CD14-positive monocyte (primary cell): Measurements from ENCODE around the gene TMEM117. TPM values are rescaled to one million over a fixed set of nuclear protein-coding genes. Genes with fewer than 3 reads are reported as not detected.
A peak's percentile ranks its signal among the peaks of the same experiment; 100 is the strongest.

Experiments used
- DNase-seq, 3 donors: peaks; one replicate each; pipeline ENCODE4 v3.0.0-alpha.2; 2011 to 2022
- H2AFZ ChIP-seq: 2 replicates; pipeline ENCODE4 v1.6.0; 2012; ENCODE audit warnings: mild to moderate bottlenecking, low read depth, low read length, inconsistent platforms; ENCODE audit not compliant: insufficient read depth, poor library complexity, severe bottlenecking
- H3K27ac ChIP-seq, 2 donors: 1 replicate in 1 of 2; 2 replicates in 1 of 2; pipeline ENCODE4 v1.5.1; 2012 to 2013; ENCODE audit warnings: low read length in 2 of 2, control low read depth in 1 of 2, inconsistent platforms in 1 of 2, low read depth in 1 of 2, mild to moderate bottlenecking in 1 of 2
- H3K27me3 ChIP-seq, 2 donors: one replicate each; pipeline versions ENCODE4 v1.6.0 to v1.6.1; 2011 to 2013; ENCODE audit warnings: low read length in 2 of 2; ENCODE audit not compliant: control insufficient read depth in 2 of 2, insufficient read depth in 2 of 2
- H3K36me3 ChIP-seq, 2 donors: replicated peaks in 1 of 2; 1 replicate in 1 of 2; 2 replicates in 1 of 2; pipeline versions ENCODE4 v1.5.1 to v1.6.1; 2012 to 2013; ENCODE audit warnings: low read length in 2 of 2, control low read depth in 1 of 2, inconsistent platforms in 1 of 2, mild to moderate bottlenecking in 1 of 2; ENCODE audit not compliant: insufficient read depth in 2 of 2, control insufficient read depth in 1 of 2
- H3K4me1 ChIP-seq, 2 donors: 1 replicate in 1 of 2; 2 replicates in 1 of 2; pipeline versions ENCODE4 v1.5.1 to v1.6.1; 2012 to 2013; ENCODE audit warnings: low read length in 2 of 2, control low read depth in 1 of 2, inconsistent platforms in 1 of 2, mild to moderate bottlenecking in 1 of 2, moderate library complexity in 1 of 2; ENCODE audit not compliant: insufficient read depth in 2 of 2, control insufficient read depth in 1 of 2
- H3K4me2 ChIP-seq: replicated peaks from 2 replicates; pipeline ENCODE3; 2012; ENCODE audit warnings: low read length, moderate library complexity, mild to moderate bottlenecking; ENCODE audit not compliant: poor library complexity, severe bottlenecking; ENCODE audit errors: extremely low read depth
- H3K4me3 ChIP-seq, 3 experiments: fragments of 200-600 bp in 1 of 3; sonication (generic) in 1 of 3; replicated peaks in 1 of 3; 1 replicate in 2 of 3; 2 replicates in 1 of 3; pipeline ENCODE4 v1.5.1; 2011 to 2013; ENCODE audit warnings: low read length in 3 of 3, mild to moderate bottlenecking in 3 of 3, control low read depth in 2 of 3, low read depth in 2 of 3, inconsistent platforms in 1 of 3, moderate library complexity in 1 of 3
- H3K79me2 ChIP-seq: 2 replicates; pipeline ENCODE4 v1.6.0; 2012; ENCODE audit warnings: mild to moderate bottlenecking, control low read depth, inconsistent platforms, low read length, moderate library complexity; ENCODE audit not compliant: insufficient read depth
- H3K9ac ChIP-seq: 2 replicates; pipeline ENCODE4 v1.6.0; 2017; ENCODE audit warnings: low read length, mild to moderate bottlenecking; ENCODE audit not compliant: insufficient read depth, poor library complexity, severe bottlenecking
- H3K9me3 ChIP-seq, 2 donors: replicated peaks in 1 of 2; 1 replicate in 1 of 2; 2 replicates in 1 of 2; pipeline versions ENCODE4 v1.5.1 to v1.6.1; 2012 to 2013; ENCODE audit warnings: low read length in 2 of 2, control low read depth in 1 of 2; ENCODE audit not compliant: control insufficient read depth in 1 of 2, insufficient read depth in 1 of 2
- H4K20me1 ChIP-seq: 2 replicates; pipeline ENCODE4 v1.6.0; 2012; ENCODE audit warnings: mild to moderate bottlenecking, low read length, control low read depth, moderate library complexity; ENCODE audit not compliant: insufficient read depth
- H3K27ac Mint-ChIP-seq, 7 donors: one replicate each; pipeline ENCODE4 v1.8.0; 2020; ENCODE audit warnings: mild to moderate bottlenecking in 7 of 7, mixed read lengths in 7 of 7, moderate library complexity in 6 of 7, inconsistent platforms in 2 of 7
- H3K27me3 Mint-ChIP-seq, 3 donors: one replicate each; pipeline ENCODE4 v1.8.0; 2021 to 2022; ENCODE audit warnings: low read depth in 3 of 3, mild to moderate bottlenecking in 3 of 3, mixed read lengths in 3 of 3, moderate library complexity in 3 of 3, inconsistent platforms in 1 of 3
- H3K36me3 Mint-ChIP-seq, 2 donors: one replicate each; pipeline ENCODE4 v1.8.0; 2020; ENCODE audit warnings: mixed read lengths in 2 of 2, inconsistent platforms in 1 of 2, mild to moderate bottlenecking in 1 of 2
- H3K4me1 Mint-ChIP-seq: one replicate; pipeline ENCODE4 v1.8.0; 2020; ENCODE audit warnings: mild to moderate bottlenecking, mixed read lengths
- H3K4me3 Mint-ChIP-seq, 2 donors: one replicate each; pipeline ENCODE4 v1.8.0; 2020; ENCODE audit warnings: mild to moderate bottlenecking in 2 of 2, mixed read lengths in 2 of 2, moderate library complexity in 1 of 2
- H3K9me3 Mint-ChIP-seq, 7 donors: one replicate each; pipeline ENCODE4 v1.8.0; 2020 to 2022; ENCODE audit warnings: mixed read lengths in 7 of 7, mild to moderate bottlenecking in 6 of 7, moderate library complexity in 6 of 7, inconsistent platforms in 2 of 7
- CTCF ChIP-seq: fragments of 200-600 bp; IDR thresholded peaks from one replicate; pipeline ENCODE4 v1.8.0; 2022; ENCODE audit warnings: antibody characterized with exemption, mild to moderate bottlenecking
- WGBS: methylation state at CpG from one replicate; pipeline ENCODE4 v1.1.5; 2013; ENCODE audit warnings: missing lambda C conversion rate; ENCODE audit not compliant: insufficient coverage; 5-methylcytosine and 5-hydroxymethylcytosine counted together
- intact Hi-C, 2 donors: fragments of 100-400 bp; cut with micrococcal nuclease; formaldehyde crosslinking; loops; one replicate each; pipeline versions ENCODE4 v1.15.0 to v1.15.1; 2023
- polyA plus RNA-seq, 3 donors: library from polyadenylated mRNA; depleted of rRNA in 1 of 3; unstranded in 2 of 3; stranded (reverse) in 1 of 3; fragments of 300-500 nt in 2 of 3; fragments of >200 nt in 1 of 3; fragmentation: Illumina TruSeq in 2 of 3; gene quantifications; 1 replicate in 2 of 3; 2 replicates in 1 of 3; pipeline ENCODE4 v1.2.3, GENCODE V29; 2012 to 2021

TMEM117 gene
- polyA plus RNA-seq, 3 donors: 0.11 to 0.42 TPM; not detected in 1

- Histone ChIP-seq H3K27ac (no peak overlapping the region), H3K4me1 (no peaks in the 10 kb centered on the region), H3K4me2 (no peak overlapping the region), H4K20me1 (no peaks in the 10 kb centered on the region), H2AFZ (no peak overlapping the region), H3K79me2 (no peaks in the 10 kb centered on the region), H3K4me3 (no peak overlapping the region), H3K9ac (no peak overlapping the region), H3K36me3 (no peaks in the 10 kb centered on the region), H3K27me3 (no peaks in the 10 kb centered on the region), H3K9me3 (no peaks in the 10 kb centered on the region)
- Mint-ChIP-seq H3K4me3 (no peak overlapping the region), H3K27me3 (peaks cover 1 to 4% (median 2%) of the 10 kb centered on the region in 3 donors), H3K9me3 (no peaks in the 10 kb centered on the region), H3K4me1 (no peaks in the 10 kb centered on the region), H3K27ac (no peak overlapping the region), H3K36me3 (no peaks in the 10 kb centered on the region)
- DNase-seq: no peak
- WGBS: 0% methylated on average over 2 of the region's 3 CpGs
- intact Hi-C loops: no loop called here
- peak; percentile 2 for TF ChIP-seq CTCF
Measured at GRCh38 chr12:44015333-44015941, 179.6 kb downstream of the TMEM117 start.

DNA sequence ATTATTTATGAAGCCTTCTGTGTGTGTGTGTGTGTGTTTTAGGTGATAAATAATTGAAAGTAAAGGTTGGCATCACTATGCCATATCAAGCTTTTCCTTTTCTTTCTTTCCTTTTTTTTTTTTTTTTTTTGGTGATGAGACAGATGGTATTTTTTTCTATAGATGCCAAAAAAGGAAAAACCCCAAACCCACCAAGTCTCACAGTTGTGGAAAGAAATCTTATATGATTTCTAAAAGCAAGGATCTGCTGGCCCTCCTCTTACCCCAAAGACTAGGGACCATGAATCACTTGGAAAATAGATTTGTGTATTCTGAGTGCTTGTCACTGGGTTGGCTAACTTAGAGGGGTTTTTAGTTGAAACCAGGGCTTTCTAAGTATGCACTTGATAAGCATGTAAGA, 181.3 kb downstream of the TMEM117 start:
- Histone ChIP-seq H3K4me2 (no peak overlapping the region), H3K4me3 (no peak overlapping the region), H3K9ac (no peak overlapping the region), H3K79me2 (no peaks in the 10 kb centered on the region), H3K4me1 (no peaks in the 10 kb centered on the region), H2AFZ (no peak overlapping the region), H3K36me3 (no peaks in the 10 kb centered on the region), H3K27me3 (no peaks in the 10 kb centered on the region), H3K27ac (no peak overlapping the region), H3K9me3 (no peaks in the 10 kb centered on the region), H4K20me1 (no peaks in the 10 kb centered on the region)
- no peaks in the 10 kb centered on the region for H3K36me3 Mint-ChIP-seq
- H3K4me3 Mint-ChIP-seq: no peak overlapping the region
- H3K9me3 Mint-ChIP-seq: no peaks in the 10 kb centered on the region
- no peaks in the 10 kb centered on the region for H3K4me1 Mint-ChIP-seq
- H3K27ac Mint-ChIP-seq: no peak overlapping the region
- intact Hi-C loops: no loop called here
- peaks cover 0 to 4% (median 2%) of the 10 kb centered on the region in 3 donors for H3K27me3 Mint-ChIP-seq
- no peak for TF ChIP-seq CTCF
- no peak for DNase-seq
